NT2/D1 (cell line): ENCODE results near the gene CACNA1G.

ENCODE experiments used
- SUZ12 ChIP-seq: IDR thresholded peaks from 2 replicates; pipeline ENCODE4 v1.6.1; 2011; ENCODE audit not compliant: insufficient read length, insufficient read depth; ENCODE audit errors: extremely low read depth
- YY1 ChIP-seq: IDR thresholded peaks from 2 replicates; pipeline ENCODE4 v1.6.1; 2011; ENCODE audit not compliant: insufficient read length, insufficient read depth

GRCh38 chr17:50544516-50544915 is 16.0 kb upstream of the CACNA1G start:
- TF ChIP-seq YY1 = no peak
- no peak for TF ChIP-seq SUZ12
